Measurements from ENCODE around the gene CBLB.
A peak's percentile ranks its signal among the peaks of the same experiment; 100 is the strongest.

The CBLB gene

GRCh38 chr3:105869531-105869833 lies 670 bp upstream of the CBLB start:
- WGBS (ENCODE audit: extremely low coverage, insufficient coverage, low lambda C conversion rate): no CpG with 5 or more reads among the region's 3 CpGs
- no peak overlapping the region for H2BK5ac ChIP-seq (ENCODE audit: low read length)
- DNase-seq: no peak
- peak overlapping the region; percentile 45 for H3K9ac ChIP-seq (ENCODE audit: low read length)
- H3K79me1 ChIP-seq (ENCODE audit: low read length): no peaks in the 10 kb centered on the region
- H3K4me3 ChIP-seq (ENCODE audit: low read length): no peak overlapping the region
- no peaks in the 10 kb centered on the region for H3K4me1 ChIP-seq (ENCODE audit: control insufficient read depth, low read depth, low read length)
- H3K4ac ChIP-seq (ENCODE audit: low read depth, low read length): no peak overlapping the region
- peak overlapping the region; percentile 11 for H3K56ac ChIP-seq (ENCODE audit: low read length)
- H3K36me3 ChIP-seq (ENCODE audit: control insufficient read depth, insufficient read depth, low read length): no peaks in the 10 kb centered on the region
- H4K8ac ChIP-seq (ENCODE audit: low read depth, low read length): no peak overlapping the region
- peak overlapping the region; percentile 22 for H3K18ac ChIP-seq (ENCODE audit: low read length)
- no peak overlapping the region for H4K5ac ChIP-seq (ENCODE audit: low read length)
- peaks cover 1% of the 10 kb centered on the region for H3K79me2 ChIP-seq (ENCODE audit: control insufficient read depth, insufficient read depth, low read length)
- H3K23ac ChIP-seq (ENCODE audit: low read length): no peak overlapping the region
- H3K27me3 ChIP-seq (ENCODE audit: insufficient read depth, low read length, poor library complexity): no peaks in the 10 kb centered on the region
- no peak overlapping the region for H3K27ac ChIP-seq (ENCODE audit: low read depth, low read length)
- H2AK5ac ChIP-seq (ENCODE audit: low read length): no peak overlapping the region
- no peak overlapping the region for H2BK120ac ChIP-seq (ENCODE audit: low read depth, low read length)
- peak overlapping the region; percentile 26 for H3K4me2 ChIP-seq (ENCODE audit: low read length)
- no peak overlapping the region for H2BK15ac ChIP-seq (replicated peaks; ENCODE audit: low read depth)

DNA sequence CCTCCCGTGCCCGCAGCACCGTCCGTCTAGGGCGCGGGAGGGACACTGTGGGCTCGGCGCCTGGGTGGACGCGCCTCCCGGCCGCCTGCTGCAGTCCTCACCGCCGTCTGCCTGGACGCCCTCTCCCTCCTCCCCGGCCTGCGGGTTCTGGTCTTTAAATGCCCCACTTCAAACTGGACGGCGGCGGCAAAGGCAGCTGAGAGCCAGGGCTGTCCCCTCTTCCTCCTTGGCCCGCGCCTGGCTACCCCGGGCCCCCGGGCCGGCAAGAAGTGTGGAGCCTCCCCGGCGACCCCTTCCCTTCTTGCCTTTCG lies 426 bp downstream of the CBLB start:
- Histone ChIP-seq H2AK5ac (ENCODE audit: low read length) (no peak overlapping the region), H3K4ac (ENCODE audit: low read depth, low read length) (no peak overlapping the region), H3K4me2 (ENCODE audit: low read length) (peak overlapping the region; percentile 84), H3K4me1 (ENCODE audit: control insufficient read depth, low read depth, low read length) (no peaks in the 10 kb centered on the region), H2BK120ac (ENCODE audit: low read depth, low read length) (no peak overlapping the region), H3K36me3 (ENCODE audit: control insufficient read depth, insufficient read depth, low read length) (no peaks in the 10 kb centered on the region), H2BK15ac (replicated peaks; ENCODE audit: low read depth) (no peak overlapping the region), H3K4me3 (ENCODE audit: low read length) (peak overlapping the region; percentile 88), H3K79me1 (ENCODE audit: low read length) (peaks cover 2% of the 10 kb centered on the region), H3K23ac (ENCODE audit: low read length) (peak overlapping the region; percentile 48), H3K27ac (ENCODE audit: low read depth, low read length) (peak overlapping the region; percentile 26), H3K27me3 (ENCODE audit: insufficient read depth, low read length, poor library complexity) (no peaks in the 10 kb centered on the region), H4K5ac (ENCODE audit: low read length) (no peak overlapping the region), H4K8ac (ENCODE audit: low read depth, low read length) (no peak overlapping the region), H3K79me2 (ENCODE audit: control insufficient read depth, insufficient read depth, low read length) (peaks cover 4% of the 10 kb centered on the region), H3K56ac (ENCODE audit: low read length) (peak overlapping the region; percentile 97), H3K18ac (ENCODE audit: low read length) (peak overlapping the region; percentile 51), H3K9ac (ENCODE audit: low read length) (peak overlapping the region; percentile 94), H2BK5ac (ENCODE audit: low read length) (peak overlapping the region; percentile 35)
- WGBS (ENCODE audit: extremely low coverage, insufficient coverage, low lambda C conversion rate): no CpG with 5 or more reads among the region's 28 CpGs
- DNase-seq: peak; percentile 75

- no peak overlapping the region for H3K27ac ChIP-seq (ENCODE audit: low read depth, low read length)
- H3K4me3 ChIP-seq (ENCODE audit: low read length): peak overlapping the region; percentile 88
- no peak overlapping the region for H2AK5ac ChIP-seq (ENCODE audit: low read length)
- no peaks in the 10 kb centered on the region for H3K4me1 ChIP-seq (ENCODE audit: control insufficient read depth, low read depth, low read length)
- no peak overlapping the region for H4K8ac ChIP-seq (ENCODE audit: low read depth, low read length)
- no peak overlapping the region for H3K4ac ChIP-seq (ENCODE audit: low read depth, low read length)
- H3K23ac ChIP-seq (ENCODE audit: low read length): peak overlapping the region; percentile 48
- DNase-seq: no peak
- no peak overlapping the region for H3K18ac ChIP-seq (ENCODE audit: low read length)
- peak overlapping the region; percentile 97 for H3K56ac ChIP-seq (ENCODE audit: low read length)
- peaks cover 2% of the 10 kb centered on the region for H3K79me1 ChIP-seq (ENCODE audit: low read length)
- H3K79me2 ChIP-seq (ENCODE audit: control insufficient read depth, insufficient read depth, low read length): peaks cover 4% of the 10 kb centered on the region
- no peak overlapping the region for H2BK15ac ChIP-seq (replicated peaks; ENCODE audit: low read depth)
- H4K5ac ChIP-seq (ENCODE audit: low read length): no peak overlapping the region
- H3K4me2 ChIP-seq (ENCODE audit: low read length): peak overlapping the region; percentile 84
- H3K36me3 ChIP-seq (ENCODE audit: control insufficient read depth, insufficient read depth, low read length): no peaks in the 10 kb centered on the region
- H3K27me3 ChIP-seq (ENCODE audit: insufficient read depth, low read length, poor library complexity): no peaks in the 10 kb centered on the region
- H3K9ac ChIP-seq (ENCODE audit: low read length): peak overlapping the region; percentile 94
- WGBS (ENCODE audit: extremely low coverage, insufficient coverage, low lambda C conversion rate): no CpG with 5 or more reads among the region's 16 CpGs
- H2BK5ac ChIP-seq (ENCODE audit: low read length): no peak overlapping the region
- H2BK120ac ChIP-seq (ENCODE audit: low read depth, low read length): no peak overlapping the region
Observed at GRCh38 chr3:105867712-105868430, 941 bp downstream of the CBLB start.

DNA sequence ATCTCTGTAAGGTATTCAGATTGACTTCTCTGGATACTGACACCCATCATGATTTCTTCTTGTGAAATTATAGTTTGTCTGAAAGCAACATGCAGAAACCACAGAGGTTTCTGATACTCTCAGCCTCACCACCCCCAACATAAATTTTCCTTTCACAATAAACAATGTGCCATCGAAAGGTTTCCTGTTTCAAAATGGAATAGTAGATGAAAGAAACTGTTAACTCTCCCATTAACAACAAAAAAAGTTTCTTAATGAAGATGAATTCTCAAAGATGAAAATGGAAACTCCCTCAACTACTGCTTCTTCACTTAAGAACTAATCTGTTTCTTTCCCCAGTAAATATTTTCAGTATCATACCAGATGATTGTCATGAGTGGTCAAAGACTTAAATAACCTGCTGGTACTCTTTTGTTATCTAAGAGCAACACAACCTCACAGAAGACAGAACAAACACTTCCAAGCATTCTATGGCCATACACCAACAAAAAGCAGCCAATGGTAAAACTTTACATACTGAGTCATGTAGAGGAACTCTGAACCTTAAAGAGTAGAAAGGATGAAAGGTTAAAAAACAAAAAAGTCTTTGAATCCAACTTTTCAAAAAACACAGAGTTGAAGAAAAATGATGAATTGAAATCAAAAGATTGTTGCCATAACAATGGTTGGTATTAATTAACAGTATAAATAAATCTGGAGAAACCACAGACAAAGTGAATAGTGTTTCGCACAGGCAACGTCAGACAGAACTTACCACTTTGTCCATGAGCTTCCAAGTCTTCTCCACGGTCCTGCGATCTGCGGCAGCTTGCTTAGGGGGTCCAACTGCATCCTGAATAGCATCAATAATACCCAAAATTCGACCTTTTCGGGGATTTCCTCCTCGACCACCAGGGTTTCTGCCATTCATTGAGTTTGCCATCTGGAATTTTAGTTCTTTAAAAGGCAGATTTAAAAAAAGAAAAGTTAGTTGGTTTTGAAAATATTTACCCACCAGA lies 1.9 kb downstream of the CBLB start:
- no peak for DNase-seq
- Histone ChIP-seq H2AK5ac (ENCODE audit: low read length) (no peak overlapping the region), H3K79me1 (ENCODE audit: low read length) (peaks cover 4% of the 10 kb centered on the region), H3K27ac (ENCODE audit: low read depth, low read length) (no peak overlapping the region), H3K4ac (ENCODE audit: low read depth, low read length) (no peak overlapping the region), H3K4me3 (ENCODE audit: low read length) (no peak overlapping the region), H3K27me3 (ENCODE audit: insufficient read depth, low read length, poor library complexity) (no peaks in the 10 kb centered on the region), H4K8ac (ENCODE audit: low read depth, low read length) (no peak overlapping the region), H2BK15ac (replicated peaks; ENCODE audit: low read depth) (no peak overlapping the region), H3K56ac (ENCODE audit: low read length) (peak overlapping the region; percentile 18), H3K23ac (ENCODE audit: low read length) (no peak overlapping the region), H2BK5ac (ENCODE audit: low read length) (no peak overlapping the region), H3K18ac (ENCODE audit: low read length) (no peak overlapping the region), H3K36me3 (ENCODE audit: control insufficient read depth, insufficient read depth, low read length) (no peaks in the 10 kb centered on the region), H3K4me1 (ENCODE audit: control insufficient read depth, low read depth, low read length) (no peaks in the 10 kb centered on the region), H3K4me2 (ENCODE audit: low read length) (peak overlapping the region; percentile 30), H3K79me2 (ENCODE audit: control insufficient read depth, insufficient read depth, low read length) (peaks cover 5% of the 10 kb centered on the region), H4K5ac (ENCODE audit: low read length) (no peak overlapping the region), H3K9ac (ENCODE audit: low read length) (no peak overlapping the region), H2BK120ac (ENCODE audit: low read depth, low read length) (no peak overlapping the region)
- WGBS (ENCODE audit: extremely low coverage, insufficient coverage, low lambda C conversion rate): no CpG with 5 or more reads among the region's 9 CpGs

- Histone ChIP-seq H3K9ac (ENCODE audit: low read length) (no peak overlapping the region), H2AK5ac (ENCODE audit: low read length) (no peak overlapping the region), H2BK120ac (ENCODE audit: low read depth, low read length) (no peak overlapping the region), H3K79me1 (ENCODE audit: low read length) (peaks cover 4% of the 10 kb centered on the region), H3K23ac (ENCODE audit: low read length) (no peak overlapping the region), H3K4me3 (ENCODE audit: low read length) (no peak overlapping the region), H3K36me3 (ENCODE audit: control insufficient read depth, insufficient read depth, low read length) (no peaks in the 10 kb centered on the region), H2BK5ac (ENCODE audit: low read length) (no peak overlapping the region), H3K27ac (ENCODE audit: low read depth, low read length) (no peak overlapping the region), H3K18ac (ENCODE audit: low read length) (no peak overlapping the region), H3K56ac (ENCODE audit: low read length) (no peak overlapping the region), H3K79me2 (ENCODE audit: control insufficient read depth, insufficient read depth, low read length) (peaks cover 5% of the 10 kb centered on the region), H4K5ac (ENCODE audit: low read length) (no peak overlapping the region), H3K4ac (ENCODE audit: low read depth, low read length) (no peak overlapping the region), H3K27me3 (ENCODE audit: insufficient read depth, low read length, poor library complexity) (no peaks in the 10 kb centered on the region), H3K4me2 (ENCODE audit: low read length) (no peak overlapping the region), H2BK15ac (replicated peaks; ENCODE audit: low read depth) (no peak overlapping the region), H3K4me1 (ENCODE audit: control insufficient read depth, low read depth, low read length) (no peaks in the 10 kb centered on the region), H4K8ac (ENCODE audit: low read depth, low read length) (no peak overlapping the region)
- no CpG with 5 or more reads among the region's 1 CpG for WGBS (ENCODE audit: extremely low coverage, insufficient coverage, low lambda C conversion rate)
- no peak for DNase-seq
Observed at GRCh38 chr3:105865867-105866350, 2.9 kb downstream of the CBLB start.
